ENCODE measurements around the gene CCDC51.

GRCh38 chr3:48409291-48410201, 30.4 kb downstream of the CCDC51 start:
- TF ChIP-seq, protein P1, sequence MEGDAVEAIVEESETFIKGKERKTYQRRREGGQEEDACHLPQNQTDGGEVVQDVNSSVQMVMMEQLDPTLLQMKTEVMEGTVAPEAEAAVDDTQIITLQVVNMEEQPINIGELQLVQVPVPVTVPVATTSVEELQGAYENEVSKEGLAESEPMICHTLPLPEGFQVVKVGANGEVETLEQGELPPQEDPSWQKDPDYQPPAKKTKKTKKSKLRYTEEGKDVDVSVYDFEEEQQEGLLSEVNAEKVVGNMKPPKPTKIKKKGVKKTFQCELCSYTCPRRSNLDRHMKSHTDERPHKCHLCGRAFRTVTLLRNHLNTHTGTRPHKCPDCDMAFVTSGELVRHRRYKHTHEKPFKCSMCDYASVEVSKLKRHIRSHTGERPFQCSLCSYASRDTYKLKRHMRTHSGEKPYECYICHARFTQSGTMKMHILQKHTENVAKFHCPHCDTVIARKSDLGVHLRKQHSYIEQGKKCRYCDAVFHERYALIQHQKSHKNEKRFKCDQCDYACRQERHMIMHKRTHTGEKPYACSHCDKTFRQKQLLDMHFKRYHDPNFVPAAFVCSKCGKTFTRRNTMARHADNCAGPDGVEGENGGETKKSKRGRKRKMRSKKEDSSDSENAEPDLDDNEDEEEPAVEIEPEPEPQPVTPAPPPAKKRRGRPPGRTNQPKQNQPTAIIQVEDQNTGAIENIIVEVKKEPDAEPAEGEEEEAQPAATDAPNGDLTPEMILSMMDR (IDR thresholded peaks at IDR 0.05) = no peak
- no peak for TF ChIP-seq POLR2A (IDR thresholded peaks at IDR 0.05)

Data from tibial nerve (tissue), 3 donors.